GM18499 (cell line): ENCODE data around the gene INSM1.
"Not testable (repeated sequence)": the region's sequence is repeated elsewhere in the genome, so short reads cannot be mapped to it uniquely, and the experiment has no call there.

Experiments
- ATAC-seq: cut with Tn5 transposase; IDR thresholded peaks from one replicate; pipeline ENCODE4 v1.9.1; 2021; ENCODE audit warnings: moderate number of reproducible peaks; ENCODE audit not compliant: insufficient read depth, unreplicated experiment

INSM1 gene, protein sequence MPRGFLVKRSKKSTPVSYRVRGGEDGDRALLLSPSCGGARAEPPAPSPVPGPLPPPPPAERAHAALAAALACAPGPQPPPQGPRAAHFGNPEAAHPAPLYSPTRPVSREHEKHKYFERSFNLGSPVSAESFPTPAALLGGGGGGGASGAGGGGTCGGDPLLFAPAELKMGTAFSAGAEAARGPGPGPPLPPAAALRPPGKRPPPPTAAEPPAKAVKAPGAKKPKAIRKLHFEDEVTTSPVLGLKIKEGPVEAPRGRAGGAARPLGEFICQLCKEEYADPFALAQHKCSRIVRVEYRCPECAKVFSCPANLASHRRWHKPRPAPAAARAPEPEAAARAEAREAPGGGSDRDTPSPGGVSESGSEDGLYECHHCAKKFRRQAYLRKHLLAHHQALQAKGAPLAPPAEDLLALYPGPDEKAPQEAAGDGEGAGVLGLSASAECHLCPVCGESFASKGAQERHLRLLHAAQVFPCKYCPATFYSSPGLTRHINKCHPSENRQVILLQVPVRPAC

DNA sequence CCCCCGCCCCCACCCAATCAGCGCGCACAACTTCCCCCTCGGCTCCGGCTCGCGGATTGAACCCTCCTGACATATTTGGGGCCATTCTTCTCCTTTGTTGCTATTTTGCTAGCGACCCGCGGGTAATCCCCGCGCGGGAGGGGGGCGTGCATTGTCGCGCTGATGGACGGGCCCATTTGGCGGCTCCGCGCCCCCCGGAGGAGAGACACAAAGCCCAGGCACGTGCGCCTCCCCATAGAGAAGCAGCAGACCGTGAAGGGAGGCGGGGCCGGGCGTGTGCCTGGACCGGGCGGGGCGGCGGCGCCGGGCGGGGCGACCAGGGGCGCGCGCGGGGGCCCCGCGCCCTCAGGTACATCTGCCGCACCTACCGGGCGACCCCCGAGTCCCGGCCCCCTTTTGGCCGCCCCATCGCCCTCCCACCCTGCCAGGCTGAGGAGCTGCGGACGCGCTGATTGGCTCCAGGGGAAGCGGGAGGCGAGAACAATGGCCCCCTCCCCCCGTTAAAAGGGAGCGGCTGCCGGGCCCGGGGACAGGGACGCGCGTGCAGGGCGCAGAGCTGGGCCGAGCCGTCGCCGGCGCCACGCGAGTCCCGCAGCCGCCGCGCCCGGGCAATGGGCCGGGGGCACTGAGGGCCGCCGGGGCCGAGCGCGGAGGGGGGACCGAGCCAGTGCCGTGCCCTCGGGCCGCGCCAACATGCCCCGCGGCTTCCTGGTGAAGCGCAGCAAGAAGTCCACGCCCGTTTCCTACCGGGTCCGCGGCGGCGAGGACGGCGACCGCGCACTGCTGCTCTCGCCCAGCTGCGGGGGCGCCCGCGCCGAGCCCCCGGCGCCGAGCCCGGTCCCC lies at the start of gene INSM1:
Gene INSM1, plus strand, starts transcription at position 530 of the 843 bp plus-strand sequence. Its CDS starts 164 bp downstream, at position 694.
- no peak for ATAC-seq

DNA sequence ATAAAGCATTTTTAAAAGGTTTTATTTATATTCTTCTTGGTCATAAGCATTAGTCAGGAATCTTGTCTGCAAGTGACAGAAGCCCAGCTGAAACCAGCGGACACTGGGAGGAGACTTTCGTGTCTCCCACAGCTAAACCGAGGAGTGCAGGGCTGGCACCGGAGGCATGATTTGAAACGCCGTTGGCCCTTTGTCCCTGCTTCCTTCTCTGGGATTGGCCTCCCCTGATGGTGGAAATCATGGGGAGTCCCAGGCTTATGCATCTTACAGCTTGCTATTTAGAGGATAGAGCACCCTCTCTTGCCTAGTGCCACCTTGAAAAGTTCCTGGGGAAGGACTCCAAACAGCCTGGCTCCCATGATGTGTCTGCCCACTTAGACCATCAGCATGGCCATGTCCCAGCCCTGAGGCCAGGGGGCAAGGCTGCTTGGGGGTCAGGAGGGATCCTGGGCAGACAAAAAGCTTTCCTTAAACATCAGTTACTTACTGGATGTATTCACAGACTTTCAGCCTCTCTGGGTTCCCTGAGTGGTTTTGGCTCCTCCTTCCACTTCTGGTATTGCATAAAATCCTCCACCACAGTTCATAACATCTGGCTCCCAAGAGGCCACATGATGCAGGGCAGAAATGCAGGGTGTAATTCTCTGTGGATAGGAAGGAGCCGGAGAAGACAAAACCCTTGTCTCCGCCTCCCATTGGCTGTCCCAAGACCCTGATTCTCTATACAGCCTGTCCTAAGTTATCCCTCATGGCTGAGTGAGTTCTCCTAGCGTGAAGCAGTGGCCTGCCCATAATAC lies 49.3 kb upstream of the INSM1 start:
- no peak for ATAC-seq

DNA sequence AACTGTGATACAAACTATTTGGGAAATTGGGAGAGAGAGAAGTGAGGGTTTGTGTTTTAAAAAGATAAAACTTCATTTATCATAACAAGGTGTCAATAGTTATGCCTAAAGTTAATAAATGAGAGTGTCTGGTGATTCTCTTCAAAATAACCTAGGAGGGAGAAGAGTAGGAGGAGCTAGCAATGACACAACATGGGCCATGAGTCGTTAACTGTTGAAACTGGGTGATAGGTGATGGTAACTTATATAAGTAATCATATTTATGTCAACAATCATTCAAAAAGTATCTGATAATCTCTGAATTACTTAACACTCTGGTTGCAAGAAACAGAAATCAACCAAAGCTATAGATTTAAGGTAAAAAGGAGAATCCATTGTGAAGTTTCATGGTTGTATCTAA lies 46.8 kb upstream of the INSM1 start:
- no peak for ATAC-seq

DNA sequence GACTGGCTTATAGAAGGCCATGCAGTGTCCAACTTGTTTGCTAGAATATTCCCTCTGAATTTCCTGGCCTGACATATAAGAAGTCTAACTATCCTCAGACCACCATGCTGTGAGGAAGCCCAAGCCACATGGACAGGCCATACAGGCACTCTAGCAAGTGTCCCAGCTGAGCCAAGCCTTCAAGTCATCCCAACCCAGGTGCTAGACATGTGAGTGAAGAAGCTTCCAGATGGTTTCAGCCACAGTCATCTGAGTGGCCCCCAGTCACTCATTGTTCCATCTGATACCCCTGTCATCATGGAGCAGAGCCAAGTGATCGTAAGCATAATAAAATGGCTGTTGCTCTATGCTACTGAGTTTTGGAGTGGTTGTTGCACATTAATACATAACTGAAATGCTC lies 46.0 kb upstream of the INSM1 start:
- no peak for ATAC-seq

DNA sequence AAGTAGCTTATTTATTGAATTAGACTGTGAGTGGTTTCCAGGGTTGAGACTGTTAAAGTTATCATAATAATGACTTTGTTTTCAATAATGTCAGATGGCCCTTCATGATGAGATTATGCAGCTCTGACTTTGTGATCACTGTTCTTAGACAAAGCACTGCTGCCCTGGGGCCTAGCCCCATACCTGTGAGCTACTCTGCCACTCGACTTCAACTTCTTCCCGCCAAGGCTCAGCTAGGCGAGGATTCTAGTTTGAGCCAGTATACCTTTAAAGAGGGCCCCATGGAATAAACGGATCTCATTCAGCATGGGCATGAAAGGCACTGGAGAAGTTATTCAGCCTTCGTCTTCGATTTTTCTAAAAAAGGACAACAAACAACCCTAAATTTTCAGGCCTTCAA lies 45.0 kb upstream of the INSM1 start:
- ATAC-seq = no peak

DNA sequence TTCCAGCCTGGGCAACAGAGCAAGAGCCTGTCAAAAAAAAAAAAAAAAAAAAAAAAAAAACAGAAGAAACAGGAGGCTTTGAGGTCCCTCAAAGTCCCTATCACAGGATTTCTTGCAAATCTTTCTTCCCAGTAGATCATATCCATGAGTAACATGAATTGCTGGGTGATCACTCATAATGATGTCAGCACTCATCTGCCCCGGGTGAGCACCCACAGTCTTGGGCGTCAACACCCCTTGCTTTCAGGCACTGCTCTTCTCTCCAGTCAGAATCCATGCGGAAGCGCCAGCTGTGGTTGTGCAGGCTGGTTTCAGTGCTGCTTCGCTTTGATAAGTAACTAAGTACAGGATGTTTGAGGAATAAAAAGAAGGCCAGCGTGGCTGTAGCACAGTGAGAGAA lies 40.2 kb upstream of the INSM1 start:
- ATAC-seq = no peak

DNA sequence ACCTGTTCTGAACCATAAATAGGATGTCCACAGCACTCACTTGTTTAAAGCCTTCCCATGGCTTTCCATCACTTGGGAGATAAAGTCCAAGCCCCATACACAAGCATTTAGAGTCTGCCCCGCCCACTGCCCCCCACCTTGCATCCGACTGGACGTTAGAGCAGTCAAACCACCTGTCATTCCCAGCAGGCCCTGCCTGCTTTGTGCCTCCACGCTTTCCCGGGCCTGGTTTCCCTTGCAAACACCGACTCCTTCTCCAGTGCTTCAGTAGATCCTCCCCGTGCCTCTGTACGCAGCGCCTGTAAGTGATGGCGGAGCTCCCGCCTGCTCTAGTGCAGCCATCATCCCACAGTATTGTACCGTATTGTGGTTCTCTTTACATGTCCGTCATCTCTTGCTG lies 38.3 kb upstream of the INSM1 start:
- ATAC-seq = no peak

DNA sequence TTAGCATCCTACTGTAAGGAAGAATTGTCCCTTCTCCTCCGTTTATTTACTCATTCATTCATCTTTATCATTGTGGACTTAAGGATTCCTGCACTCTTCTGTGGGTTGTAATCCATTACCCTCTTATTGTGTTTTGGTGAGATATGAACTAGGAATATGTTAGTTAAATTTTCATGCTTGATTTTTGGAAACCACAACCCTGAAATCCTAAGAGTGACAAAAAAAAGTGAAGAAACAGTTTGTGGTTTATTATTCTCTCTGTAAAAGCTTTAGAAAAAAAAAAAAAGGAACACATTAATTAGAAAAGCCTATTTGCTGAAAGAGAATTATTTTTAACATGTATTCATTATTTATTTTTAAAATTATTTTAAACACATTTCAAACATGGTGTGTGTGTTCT lies 36.7 kb upstream of the INSM1 start:
- ATAC-seq = no peak

DNA sequence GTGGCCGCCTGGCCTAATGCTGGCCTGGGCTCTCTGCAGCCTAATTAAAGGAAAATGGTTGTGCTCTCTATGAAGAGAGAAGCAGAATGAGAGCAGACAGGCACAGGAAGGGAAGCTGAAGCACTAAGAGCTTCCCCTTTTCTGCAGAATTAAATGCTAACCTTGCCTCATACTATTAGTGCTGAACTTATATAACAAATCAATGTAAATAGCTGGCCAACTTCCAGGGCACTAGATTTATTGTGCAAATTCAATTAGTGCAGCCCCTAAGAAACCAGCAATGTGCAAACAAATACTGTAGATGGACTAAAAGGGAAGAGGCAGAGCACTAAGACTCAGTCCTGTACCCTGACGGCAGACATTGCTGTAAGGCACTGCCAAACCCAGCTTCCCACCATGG lies 36.1 kb upstream of the INSM1 start:
- ATAC-seq = no peak

DNA sequence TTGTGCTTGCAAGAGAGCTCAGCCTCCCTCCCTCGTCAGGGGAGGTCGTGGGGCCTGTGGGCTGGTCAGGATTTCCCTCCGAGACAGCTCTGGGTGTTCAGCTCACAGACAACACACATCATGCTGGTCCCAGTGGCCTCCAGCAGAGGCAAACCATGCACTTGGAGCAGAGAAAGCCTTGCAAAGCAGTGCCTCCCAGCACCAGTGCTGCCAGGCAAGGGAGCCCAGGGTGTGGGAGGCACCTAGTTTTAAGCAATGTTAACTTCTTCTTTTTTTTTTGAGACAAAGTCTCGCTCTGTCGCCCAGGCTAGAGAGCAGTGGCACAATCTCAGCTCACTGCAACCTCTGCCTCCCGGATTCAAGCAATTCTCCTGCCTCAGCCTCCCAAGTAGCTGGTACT lies 34.0 kb upstream of the INSM1 start:
- no peak for ATAC-seq

DNA sequence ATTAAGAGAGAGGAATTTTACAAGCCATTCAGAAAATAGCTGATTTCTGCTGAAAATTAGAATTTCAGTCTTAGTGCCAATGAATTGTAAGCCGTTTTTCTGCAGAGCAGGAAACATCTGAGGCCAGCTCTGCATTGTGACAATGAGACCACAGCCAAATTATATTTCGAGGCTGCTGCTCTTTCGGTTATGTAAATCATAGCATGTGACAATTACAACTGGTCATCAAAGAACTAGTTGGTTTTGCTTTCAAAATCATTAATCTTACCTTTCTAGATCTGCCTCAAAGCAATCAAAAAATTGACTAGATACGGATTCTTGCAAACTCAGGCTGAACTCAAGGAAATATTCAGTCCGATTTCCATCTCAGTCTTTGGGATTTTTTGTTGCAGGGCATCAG lies 33.4 kb upstream of the INSM1 start:
- ATAC-seq = peak; percentile 91

DNA sequence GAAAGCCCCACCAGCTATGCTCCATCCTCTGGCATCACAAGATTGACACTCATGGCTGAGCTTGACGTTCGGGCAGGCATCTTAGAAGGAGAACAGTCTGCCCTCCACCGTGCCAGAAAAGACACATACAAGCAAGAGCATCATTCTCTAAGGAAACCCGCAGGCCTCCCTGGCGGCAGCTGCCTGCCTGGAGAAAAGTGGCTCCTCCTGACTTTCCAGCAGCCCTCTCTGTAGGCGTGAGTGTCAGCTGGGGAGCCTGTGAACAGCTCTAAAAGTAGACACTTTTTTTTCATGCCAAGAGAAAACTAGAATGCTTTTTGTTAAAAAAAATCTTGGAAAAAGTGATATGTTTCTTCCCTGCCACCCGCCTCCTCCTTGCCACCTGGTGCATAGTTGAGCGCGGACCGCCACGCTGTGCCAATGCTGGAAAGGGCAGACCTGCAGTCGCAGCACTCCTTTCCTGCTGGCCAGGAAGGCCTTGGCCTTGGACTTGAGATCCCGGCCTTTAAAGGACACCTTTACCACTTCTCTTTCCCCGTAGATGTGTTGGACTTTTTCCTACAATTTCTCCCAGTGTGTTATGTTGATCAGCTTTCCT lies 29.7 kb upstream of the INSM1 start:
- no peak for ATAC-seq

DNA sequence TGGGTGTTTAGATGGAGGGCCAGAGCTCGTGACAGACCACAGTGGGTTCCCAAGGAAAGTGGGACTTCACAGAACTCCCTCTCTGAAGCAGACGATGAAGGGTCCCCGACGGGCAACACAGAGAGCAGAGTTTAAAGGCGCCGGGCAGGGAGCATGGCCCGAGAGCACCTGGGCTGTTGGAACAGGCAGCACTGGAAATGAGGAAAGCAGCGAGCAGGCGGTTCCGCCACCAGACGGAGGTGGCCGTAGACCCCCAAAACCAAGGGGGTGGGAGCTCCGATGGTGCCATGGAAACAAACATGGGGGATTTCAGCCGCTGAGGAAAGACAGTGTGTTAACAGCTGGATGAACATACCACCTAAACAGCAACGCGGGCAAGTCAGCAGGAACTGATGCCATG lies 27.5 kb upstream of the INSM1 start:
- no peak for ATAC-seq

DNA sequence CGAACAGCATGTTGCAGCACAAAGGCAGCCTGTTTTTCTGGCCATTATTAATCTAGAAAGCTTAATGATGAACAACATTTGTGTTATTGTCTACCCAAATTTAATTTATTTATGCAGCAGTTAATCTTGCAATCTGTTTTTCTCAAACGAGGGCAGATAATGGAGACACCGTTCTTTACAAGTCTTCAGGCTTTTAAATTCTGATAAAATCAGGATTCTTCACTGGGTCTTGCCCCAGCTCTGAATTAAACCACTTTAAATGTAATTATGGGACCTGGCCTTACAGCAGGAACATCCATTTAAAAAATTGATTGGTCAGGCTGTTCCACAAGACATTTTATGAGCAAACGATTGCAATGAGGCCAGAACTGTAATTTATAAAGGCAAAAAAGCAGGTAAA lies 26.5 kb upstream of the INSM1 start:
- no peak for ATAC-seq

DNA sequence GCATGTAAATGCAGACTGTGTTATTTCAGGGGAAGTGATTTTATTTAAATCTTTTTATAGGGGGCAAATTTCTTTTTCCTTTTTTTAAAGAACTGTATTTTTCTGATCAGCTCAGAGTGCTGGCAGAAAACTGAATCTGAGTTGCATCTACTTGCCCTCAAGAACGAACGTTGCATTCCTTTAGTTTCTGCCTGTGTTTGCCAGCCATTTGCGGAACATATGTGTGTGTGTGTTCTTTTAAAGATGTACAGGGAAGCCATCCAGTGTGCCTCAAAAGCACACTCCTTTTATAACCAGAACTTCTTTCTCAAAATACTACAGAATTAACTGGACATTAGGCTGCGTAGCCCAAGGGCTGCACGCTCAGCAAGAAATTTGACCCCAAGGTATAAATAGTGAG lies 25.8 kb upstream of the INSM1 start:
- ATAC-seq = no peak

DNA sequence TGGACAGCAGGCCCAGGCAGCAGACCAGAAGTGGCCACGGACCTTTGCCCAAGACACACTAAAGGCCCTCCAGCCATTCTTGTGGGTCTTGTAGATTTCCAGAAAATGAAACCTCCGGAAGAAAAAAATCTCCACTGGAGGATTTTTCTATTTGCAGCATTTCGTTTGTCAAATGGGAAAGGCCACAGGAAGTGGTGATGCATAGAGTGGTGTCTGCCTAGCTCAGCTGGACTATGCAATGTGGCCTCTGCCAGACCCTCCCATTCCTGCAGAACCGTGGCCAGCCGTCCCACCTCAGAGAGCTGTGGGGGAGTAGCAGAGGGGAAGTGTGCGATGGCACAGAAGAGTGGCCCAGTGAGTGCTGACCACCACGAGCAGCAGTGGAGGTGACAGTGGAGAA lies 24.0 kb upstream of the INSM1 start:
- no peak for ATAC-seq

DNA sequence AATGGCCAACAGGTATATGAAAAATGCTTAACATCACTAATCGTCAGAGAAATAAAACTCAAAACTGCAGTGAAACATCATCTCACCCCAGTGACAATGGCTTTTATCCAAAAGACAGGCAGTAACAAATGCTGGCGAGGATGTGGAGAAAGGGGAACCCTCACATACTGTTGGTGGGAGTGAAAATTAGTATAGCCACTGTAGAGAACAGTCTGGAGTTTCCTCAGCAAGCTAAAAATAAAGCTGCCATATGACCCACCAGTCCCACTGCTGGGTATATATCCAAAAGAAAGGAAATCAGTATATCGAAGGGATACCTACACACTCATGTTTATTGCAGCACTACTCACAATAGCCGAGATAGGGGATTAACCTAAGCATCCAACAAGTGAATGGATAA lies 23.4 kb upstream of the INSM1 start:
- ATAC-seq = no peak

DNA sequence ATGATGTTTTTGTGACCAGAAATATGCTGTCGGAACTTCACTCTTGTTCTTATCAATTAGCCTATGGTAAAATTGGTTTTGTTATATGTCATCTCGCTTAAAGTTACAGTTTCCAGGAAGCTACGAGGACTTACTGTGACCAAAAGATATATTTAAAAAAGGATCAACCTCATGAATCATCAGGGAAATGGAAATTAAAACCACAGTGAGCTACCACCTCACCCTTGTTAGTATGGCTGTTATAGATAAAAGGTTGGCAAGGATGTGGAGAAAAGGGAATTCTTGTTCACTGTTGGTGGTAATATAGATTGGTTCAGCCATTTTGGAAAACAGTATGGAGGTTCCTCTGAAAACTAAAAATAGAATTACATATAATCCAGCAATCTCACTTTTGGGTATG lies 14.3 kb upstream of the INSM1 start:
- no peak for ATAC-seq

DNA sequence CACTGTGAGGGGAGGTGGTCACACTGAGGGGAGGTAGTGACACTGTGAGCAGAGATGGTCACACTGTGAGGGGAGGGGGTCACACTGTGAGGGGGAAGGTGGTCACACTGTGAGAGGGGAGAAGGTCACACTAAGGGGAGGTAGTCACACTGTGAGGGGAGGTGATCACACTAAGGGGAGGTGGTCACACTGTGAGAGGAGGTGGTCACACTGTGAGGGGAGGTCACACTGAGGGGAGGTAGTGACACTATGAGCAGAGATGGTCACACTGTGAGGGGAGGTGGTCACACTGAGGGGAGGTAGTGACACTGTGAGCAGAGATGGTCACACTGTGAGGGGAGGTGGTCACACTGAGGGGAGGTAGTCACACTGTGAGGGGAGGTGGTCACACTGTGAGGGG lies 12.4 kb upstream of the INSM1 start:
- not testable (repeated sequence) for ATAC-seq

DNA sequence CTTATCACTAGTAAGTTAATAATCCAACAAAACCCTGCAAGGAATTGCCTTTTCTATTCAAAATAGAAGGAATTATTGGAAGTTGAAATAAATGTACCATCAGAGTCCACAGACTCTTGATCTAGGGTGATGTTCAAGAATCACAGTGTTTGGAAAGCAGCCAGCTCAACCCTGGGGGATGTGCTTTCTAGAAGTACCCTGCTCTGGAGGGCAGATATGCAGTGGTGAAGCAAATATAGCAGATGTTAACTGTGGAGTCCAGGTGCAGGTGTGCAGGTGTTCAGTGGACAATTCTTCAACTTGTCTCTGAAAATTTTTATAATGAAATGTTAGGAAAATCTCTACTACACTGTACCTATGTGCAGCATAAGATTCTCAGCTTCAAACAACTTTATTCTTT lies 9.1 kb upstream of the INSM1 start:
- no peak for ATAC-seq
